HL-60 (cell line): ENCODE measurements around the gene DRC3.

Experiments
- DNase-seq, 2 experiments: peaks; one replicate each; pipeline ENCODE4 v3.0.0-alpha.2; 2010 to 2020; ENCODE audit warnings: low read depth in 1 of 2, low spot score in 1 of 2
- H3K27ac ChIP-seq: fragments of 250-450 bp; sonication (Bioruptor Pico); replicated peaks from 2 replicates; pipeline ENCODE4 v1.5.1; 2020; ENCODE audit warnings: mild to moderate bottlenecking, moderate library complexity
- H3K27me3 ChIP-seq: fragments of 250-450 bp; sonication (Bioruptor Pico); 2 replicates; pipeline ENCODE4 v1.5.1; 2021; ENCODE audit warnings: mild to moderate bottlenecking, moderate library complexity; ENCODE audit not compliant: insufficient read depth, poor library complexity, severe bottlenecking
- H3K4me3 ChIP-seq: replicated peaks from 2 replicates; pipeline ENCODE4 v1.5.1; 2011; ENCODE audit warnings: mild to moderate bottlenecking, control low read depth, low read length; ENCODE audit not compliant: insufficient read depth
- GABPA ChIP-seq: IDR thresholded peaks from 2 replicates; pipeline ENCODE4 v1.6.1; 2012; ENCODE audit warnings: low read depth
- POLR2AphosphoS5 ChIP-seq: IDR thresholded peaks from 2 replicates; pipeline ENCODE4 v1.6.1; 2012; ENCODE audit warnings: low read depth
- SPI1 ChIP-seq: IDR thresholded peaks from 2 replicates; pipeline ENCODE4 v1.6.1; 2012; ENCODE audit warnings: low read depth, mild to moderate bottlenecking, borderline replicate concordance
- TF ChIP-seq, protein P1 (sequence below): IDR thresholded peaks from one replicate; pipeline ENCODE4 v1.5.1; 2011; ENCODE audit warnings: low read length, control low read depth, inconsistent platforms; ENCODE audit not compliant: insufficient read depth
- TF ChIP-seq, protein P2 (sequence below): IDR thresholded peaks from 2 replicates; pipeline ENCODE4 v1.6.1; 2012; ENCODE audit warnings: low read depth; ENCODE audit not compliant: insufficient replicate concordance

Gene DRC3

DNA sequence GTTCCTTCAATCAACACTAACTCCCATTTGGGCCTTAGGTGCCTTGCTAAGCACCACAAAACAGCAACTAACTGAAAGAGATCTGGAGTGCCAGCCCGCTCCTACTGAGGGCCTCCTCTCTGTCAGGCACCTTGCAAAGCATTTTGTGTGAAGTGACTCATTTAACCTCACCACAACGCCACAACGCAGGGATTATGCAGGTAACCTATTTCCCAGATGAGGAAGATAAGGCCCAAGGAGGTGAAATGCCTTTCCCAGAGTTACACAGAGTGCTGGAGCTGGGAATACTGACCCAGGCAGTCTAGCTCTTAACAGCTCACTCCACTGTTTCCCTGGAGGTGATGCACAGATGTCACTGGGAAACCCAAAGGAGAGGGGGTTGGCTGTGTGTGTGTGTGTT lies 32.8 kb downstream of the DRC3 start:
- TF ChIP-seq, protein P1, sequence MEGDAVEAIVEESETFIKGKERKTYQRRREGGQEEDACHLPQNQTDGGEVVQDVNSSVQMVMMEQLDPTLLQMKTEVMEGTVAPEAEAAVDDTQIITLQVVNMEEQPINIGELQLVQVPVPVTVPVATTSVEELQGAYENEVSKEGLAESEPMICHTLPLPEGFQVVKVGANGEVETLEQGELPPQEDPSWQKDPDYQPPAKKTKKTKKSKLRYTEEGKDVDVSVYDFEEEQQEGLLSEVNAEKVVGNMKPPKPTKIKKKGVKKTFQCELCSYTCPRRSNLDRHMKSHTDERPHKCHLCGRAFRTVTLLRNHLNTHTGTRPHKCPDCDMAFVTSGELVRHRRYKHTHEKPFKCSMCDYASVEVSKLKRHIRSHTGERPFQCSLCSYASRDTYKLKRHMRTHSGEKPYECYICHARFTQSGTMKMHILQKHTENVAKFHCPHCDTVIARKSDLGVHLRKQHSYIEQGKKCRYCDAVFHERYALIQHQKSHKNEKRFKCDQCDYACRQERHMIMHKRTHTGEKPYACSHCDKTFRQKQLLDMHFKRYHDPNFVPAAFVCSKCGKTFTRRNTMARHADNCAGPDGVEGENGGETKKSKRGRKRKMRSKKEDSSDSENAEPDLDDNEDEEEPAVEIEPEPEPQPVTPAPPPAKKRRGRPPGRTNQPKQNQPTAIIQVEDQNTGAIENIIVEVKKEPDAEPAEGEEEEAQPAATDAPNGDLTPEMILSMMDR: no peak
- TF ChIP-seq, protein P2, sequence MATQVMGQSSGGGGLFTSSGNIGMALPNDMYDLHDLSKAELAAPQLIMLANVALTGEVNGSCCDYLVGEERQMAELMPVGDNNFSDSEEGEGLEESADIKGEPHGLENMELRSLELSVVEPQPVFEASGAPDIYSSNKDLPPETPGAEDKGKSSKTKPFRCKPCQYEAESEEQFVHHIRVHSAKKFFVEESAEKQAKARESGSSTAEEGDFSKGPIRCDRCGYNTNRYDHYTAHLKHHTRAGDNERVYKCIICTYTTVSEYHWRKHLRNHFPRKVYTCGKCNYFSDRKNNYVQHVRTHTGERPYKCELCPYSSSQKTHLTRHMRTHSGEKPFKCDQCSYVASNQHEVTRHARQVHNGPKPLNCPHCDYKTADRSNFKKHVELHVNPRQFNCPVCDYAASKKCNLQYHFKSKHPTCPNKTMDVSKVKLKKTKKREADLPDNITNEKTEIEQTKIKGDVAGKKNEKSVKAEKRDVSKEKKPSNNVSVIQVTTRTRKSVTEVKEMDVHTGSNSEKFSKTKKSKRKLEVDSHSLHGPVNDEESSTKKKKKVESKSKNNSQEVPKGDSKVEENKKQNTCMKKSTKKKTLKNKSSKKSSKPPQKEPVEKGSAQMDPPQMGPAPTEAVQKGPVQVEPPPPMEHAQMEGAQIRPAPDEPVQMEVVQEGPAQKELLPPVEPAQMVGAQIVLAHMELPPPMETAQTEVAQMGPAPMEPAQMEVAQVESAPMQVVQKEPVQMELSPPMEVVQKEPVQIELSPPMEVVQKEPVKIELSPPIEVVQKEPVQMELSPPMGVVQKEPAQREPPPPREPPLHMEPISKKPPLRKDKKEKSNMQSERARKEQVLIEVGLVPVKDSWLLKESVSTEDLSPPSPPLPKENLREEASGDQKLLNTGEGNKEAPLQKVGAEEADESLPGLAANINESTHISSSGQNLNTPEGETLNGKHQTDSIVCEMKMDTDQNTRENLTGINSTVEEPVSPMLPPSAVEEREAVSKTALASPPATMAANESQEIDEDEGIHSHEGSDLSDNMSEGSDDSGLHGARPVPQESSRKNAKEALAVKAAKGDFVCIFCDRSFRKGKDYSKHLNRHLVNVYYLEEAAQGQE: no peak
- TF ChIP-seq SPI1: no peak
- no peak for TF ChIP-seq GABPA
- TF ChIP-seq POLR2AphosphoS5: no peak
- DNase-seq: no peak
- Histone ChIP-seq H3K27me3 (no peaks in the 10 kb centered on the region), H3K27ac (no peak overlapping the region), H3K4me3 (no peak overlapping the region)

DNA sequence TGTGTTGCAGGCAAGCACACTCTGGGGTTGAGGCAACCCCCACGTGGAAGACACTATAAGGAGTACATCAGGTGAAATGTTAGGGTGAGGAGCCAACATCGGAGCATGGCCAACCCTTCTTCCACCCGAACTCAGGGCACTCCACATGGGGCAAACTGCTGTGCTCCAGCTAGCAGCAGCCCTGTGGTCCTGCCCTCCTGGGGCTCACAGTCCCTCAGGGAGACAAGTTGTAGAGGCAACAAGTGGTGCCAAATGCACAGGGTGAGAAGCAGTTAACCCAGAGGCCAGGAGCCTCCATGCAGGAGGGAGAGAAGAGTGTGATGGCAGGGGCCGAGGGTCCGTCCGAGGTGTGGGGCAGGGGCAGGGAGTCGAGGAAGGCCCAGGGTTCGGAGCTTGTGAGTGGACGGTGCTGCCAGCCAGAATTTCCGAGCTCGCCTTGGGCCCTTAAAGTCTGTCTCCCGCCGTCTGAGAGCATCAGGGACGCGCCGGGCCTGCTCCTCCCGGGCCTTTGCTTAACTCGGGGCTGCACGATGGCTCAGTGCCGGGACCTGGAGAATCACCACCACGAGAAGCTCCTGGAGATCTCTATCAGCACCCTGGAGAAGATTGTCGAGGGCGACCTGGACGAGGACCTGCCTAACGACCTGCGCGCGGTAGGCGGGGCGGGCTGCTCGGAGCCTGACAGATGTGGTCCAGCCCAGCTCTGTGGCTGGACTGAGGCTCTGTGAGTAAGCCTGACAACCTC lies 34.0 kb downstream of the DRC3 start:
- TF ChIP-seq POLR2AphosphoS5 (no peak), SPI1 (no peak), GABPA (no peak)
- TF ChIP-seq, protein P2: no peak
- TF ChIP-seq, protein P1: no peak

DNA sequence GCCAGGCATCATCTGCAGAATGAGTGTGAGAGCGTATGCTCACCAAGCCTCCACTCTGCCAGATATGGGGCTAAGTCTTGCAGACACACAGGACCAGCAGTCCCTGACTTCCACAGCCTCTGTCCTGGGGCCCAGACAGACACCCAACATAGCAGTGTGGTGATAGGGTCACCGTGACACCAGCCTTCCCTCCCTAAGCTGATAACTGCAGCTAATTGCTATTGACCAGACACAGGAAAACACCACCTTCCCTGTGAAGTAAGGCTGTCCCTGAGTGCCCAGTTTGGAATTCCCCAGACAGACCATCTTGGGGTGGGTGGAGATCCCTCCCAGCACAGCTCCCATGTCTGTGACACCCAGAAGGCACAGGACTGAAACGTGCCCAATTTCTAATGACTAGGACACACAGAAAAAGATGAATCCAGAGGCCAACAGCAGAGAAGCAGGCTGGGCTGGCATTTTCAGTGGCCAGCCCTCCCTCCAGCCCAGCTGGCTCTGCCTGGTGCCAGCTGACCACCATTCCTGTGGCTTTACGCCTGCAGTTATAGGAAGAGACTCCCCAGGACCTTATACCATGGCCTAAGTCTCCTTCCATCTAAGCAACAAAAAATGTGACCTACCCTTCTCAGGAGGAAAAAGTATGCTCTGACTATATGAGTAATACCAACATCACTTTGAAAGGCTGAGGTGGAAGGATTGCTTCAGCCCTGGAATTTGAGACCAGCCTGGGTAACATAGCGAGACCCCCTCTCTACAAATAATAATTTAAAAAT lies 36.0 kb downstream of the DRC3 start:
- Histone ChIP-seq H3K4me3 (no peak overlapping the region), H3K27ac (no peak overlapping the region), H3K27me3 (no peaks in the 10 kb centered on the region)
- DNase-seq: no peak
- TF ChIP-seq GABPA (no peak), POLR2AphosphoS5 (no peak), SPI1 (no peak)
- TF ChIP-seq, protein P2: no peak
- TF ChIP-seq, protein P1: no peak

More for the DNA sequence above, 34.0 kb downstream of the DRC3 start:
- Histone ChIP-seq H3K27ac (no peak overlapping the region), H3K27me3 (no peaks in the 10 kb centered on the region), H3K4me3 (no peak overlapping the region)
- DNase-seq: no peak
